SK-N-MC (cell line): ENCODE data around the gene GFER.

ENCODE experiments used
- EZH2 ChIP-seq: fragments of 200-600 bp; sonication (generic); IDR thresholded peaks from one replicate; pipeline ENCODE4 v1.6.1; 2017; ENCODE audit warnings: antibody characterized with exemption
- POLR2AphosphoS5 ChIP-seq: IDR thresholded peaks from 2 replicates; pipeline ENCODE4 v1.6.1; 2012; ENCODE audit warnings: mild to moderate bottlenecking, low read depth, low read length, borderline replicate concordance

GRCh38 chr16:1984347-1985225, 593 bp downstream of the GFER start:
- no peak for TF ChIP-seq EZH2
- TF ChIP-seq POLR2AphosphoS5: no peak
